HT1080 (cell line): ENCODE data around the gene SMIM17. TPM values are rescaled to one million over a fixed set of nuclear protein-coding genes. Genes with fewer than 3 reads are reported as not detected.
"Not testable (repeated sequence)": the region's sequence is repeated elsewhere in the genome, so short reads cannot be mapped to it uniquely, and the experiment has no call there.

Experiments
- DNase-seq: peaks from one replicate; pipeline ENCODE4 v3.0.0-alpha.2; 2015; ENCODE audit warnings: low read depth
- total RNA-seq: library from RNA; depleted of rRNA; stranded (reverse); fragments of >200 nt; shearing (Covaris generic); gene quantifications from 2 replicates; pipeline ENCODE4 v1.2.3, GENCODE V29; 2014

Gene SMIM17
- total RNA-seq, 1 experiment from 2014 or later: not detected

DNA sequence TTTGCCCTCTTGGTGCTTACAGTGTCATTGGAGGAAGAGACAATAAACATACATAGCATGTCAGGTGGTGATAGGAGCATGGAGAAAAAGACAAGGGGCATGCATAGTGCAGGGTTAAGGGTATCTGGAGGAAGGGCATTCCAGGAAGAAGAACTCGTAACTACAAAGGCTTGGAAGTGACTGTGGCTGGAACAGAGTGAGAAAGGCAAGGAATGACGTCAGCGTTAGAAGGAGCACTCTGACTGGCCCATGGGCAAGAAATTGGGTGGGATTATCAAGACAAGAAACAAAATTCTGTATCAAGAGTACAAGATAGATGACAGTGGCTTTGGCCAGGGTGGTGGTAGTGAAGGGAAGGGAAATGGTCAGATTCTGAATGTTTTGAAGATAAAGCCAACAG, 11.2 kb downstream of the SMIM17 start:
- DNase-seq: no peak

- no peak for DNase-seq
Measured at GRCh38 chr19:56660381-56661107, 17.6 kb downstream of the SMIM17 start.

DNA sequence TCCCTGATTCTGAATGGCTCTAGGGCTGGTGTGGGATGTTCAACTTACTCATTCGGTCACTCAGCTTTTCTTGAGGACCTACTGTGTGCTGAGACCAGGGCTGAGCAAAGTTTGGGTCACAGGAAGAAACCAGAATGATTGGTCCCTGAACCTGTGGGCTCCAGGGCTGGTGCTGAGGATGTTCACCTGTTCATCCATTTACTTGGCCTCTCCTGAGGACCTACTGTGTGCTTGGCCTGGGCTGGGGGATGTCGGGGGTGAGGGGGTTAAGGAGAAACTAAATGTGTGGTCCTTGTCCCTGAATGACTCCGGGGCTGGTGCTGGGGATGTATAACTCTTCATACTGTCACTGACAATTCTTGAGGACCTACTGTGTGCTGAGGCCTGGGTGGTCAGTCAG, 18.3 kb downstream of the SMIM17 start:
- DNase-seq: no peak

DNA sequence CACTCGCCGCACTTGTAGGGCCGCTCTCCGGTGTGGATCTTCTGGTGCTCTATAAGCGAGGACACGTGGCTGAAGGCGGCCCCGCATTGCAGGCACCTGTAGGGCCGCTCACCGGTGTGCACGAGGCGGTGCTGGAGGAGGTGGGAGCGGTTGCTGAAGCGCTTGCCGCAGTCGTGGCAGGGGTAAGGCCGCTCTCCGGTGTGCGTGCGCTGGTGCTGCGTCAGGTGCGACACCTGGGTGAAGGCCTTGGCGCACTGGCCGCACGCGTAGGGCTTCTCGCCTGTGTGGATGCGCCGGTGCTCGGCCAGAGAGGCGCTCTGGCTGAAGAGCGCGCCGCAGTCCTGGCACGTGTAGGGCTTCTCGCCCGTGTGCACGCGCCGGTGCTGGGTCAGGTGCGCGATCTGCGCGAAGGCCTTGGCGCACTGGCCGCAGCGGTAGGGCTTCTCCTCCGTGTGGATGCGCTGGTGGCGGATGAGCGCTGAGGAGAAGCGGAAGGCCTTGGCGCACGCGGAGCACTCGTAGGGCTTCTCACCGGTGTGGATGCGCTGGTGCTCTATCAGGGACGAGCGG, 21.1 kb downstream of the SMIM17 start:
- DNase-seq: no peak

DNA sequence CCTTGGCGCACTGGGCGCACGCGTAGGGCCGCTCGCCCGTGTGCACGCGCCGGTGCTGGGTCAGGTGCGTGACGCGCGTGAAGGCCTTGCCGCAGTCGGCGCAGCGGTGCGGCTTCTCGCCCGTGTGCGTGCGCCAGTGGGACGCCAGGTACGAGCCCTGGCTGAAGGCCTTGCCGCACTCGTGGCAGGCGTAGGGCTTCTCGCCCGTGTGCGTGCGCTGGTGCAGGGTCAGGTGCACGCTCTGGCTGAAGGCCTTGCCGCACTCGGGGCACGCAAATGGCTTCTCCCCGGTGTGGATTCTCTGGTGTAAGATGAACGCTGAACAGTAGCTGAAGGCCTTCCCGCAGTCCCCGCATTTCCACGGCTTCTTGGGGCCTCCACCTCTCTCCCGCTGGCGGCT, 21.6 kb downstream of the SMIM17 start:
- DNase-seq: no peak

- DNase-seq: no peak
Measured at GRCh38 chr19:56667311-56667870, 24.4 kb downstream of the SMIM17 start.

GRCh38 chr19:56668676-56669075, 25.7 kb downstream of the SMIM17 start:
- DNase-seq: no peak

GRCh38 chr19:56670401-56670960, 27.5 kb downstream of the SMIM17 start:
- DNase-seq: no peak

GRCh38 chr19:56670961-56671612, 28.1 kb downstream of the SMIM17 start:
- DNase-seq: no peak

- DNase-seq: peak; percentile 31
Measured at GRCh38 chr19:56671613-56671994, 28.6 kb downstream of the SMIM17 start, which contains the start of gene ZNF835. Gene ZNF835 (minus strand): TSS chr19:56671757. CDS start chr19:56665198, 6,559 bp downstream.

DNA sequence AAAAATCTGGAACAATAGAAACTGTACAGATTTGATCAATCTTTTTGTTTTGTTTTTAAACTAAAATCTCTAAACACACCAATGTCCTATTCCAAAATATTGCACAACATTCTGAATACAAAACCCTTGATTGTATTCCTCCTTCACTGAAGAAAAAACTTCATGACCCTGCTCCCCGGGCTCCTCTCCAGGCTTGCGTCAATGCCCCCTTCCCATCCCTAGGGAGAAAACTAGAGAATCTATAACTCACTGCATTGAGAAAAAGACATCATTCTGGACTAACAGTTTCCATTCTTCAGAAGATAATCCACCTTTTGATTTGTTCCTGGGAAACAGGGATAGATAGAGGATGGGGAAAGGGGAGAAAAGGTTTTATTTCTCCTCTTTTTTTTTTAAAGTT, 29.7 kb downstream of the SMIM17 start:
- not testable (repeated sequence) for DNase-seq

- no peak for DNase-seq
Measured at GRCh38 chr19:56678205-56678604, 35.2 kb downstream of the SMIM17 start.

- no peak for DNase-seq
Measured at GRCh38 chr19:56681702-56682101, 38.7 kb downstream of the SMIM17 start.

DNA sequence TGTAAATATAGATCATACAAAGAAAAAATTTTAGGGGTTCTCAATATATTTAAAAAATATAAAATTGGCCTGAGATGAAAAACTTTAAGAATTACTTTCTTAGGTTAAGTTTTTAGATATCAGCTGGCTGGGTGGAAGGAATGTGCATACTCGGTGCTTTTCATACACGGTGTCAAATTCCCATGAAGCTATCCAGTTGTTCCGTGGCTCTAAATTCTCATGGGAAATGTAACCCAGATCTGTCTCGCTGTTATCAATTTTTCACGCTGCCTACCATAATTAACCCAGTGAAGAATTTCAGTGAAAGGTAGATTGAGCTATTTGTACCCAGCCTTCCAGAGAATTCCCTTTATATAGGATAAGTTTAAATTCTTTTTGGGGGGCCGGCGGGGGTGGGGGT, 40.2 kb downstream of the SMIM17 start:
- no peak for DNase-seq

DNA sequence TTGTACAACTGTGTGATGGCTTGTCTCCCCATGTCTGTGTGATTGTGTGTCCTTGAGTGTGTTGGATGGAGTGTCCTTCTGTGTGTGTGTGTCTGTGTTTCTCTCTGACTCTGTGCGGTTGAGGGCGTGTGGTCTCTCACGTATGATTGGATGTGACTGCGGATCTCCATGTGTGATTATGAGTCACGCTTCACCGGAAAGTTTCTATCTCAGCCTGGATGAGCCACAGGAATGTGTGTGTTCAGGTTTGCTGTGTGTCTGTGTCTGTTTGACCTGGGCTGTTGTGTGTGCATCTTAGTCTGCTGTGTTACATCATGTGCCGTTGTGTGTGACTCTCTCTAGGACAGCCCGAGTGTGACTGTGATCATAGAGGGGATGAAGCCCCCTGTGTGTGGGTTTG, 44.1 kb downstream of the SMIM17 start:
- peak; percentile 2 for DNase-seq

DNA sequence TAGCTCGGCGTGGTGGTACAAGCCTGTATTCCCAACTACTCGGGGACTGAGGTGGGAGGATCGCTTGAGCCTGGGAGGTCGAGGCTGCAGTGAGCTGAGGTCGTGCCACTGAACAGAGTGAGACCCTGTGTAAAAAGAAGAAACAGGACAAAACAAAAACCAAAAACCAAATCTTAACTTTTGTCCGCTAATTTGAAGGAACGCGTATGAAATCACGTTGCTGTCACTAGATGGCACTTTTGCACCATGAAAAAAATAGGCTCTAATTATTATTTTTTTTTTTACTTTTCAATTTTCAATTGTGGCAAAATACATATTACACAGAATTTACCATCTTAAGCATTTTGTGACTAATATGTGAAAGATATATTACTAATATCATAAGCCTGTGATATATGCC, 46.2 kb downstream of the SMIM17 start:
- no peak for DNase-seq

DNA sequence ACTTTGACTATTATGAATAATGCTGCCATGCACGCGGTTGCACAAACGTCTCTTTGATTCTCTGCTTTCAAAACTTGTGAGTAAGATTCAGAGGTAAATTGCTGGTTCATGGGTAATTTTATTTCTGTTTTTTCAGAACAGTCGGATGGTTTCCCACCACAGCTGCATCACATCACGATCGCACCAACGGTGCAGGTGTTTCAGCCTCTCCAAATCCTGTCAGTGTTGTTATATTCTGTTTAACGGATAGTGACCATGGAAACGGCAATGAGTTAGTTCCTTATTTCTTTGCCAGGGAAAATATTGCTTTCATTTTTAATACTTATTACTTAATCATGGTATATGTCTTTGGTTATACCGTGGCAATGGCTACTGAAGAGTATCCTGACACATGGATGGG, 47.7 kb downstream of the SMIM17 start:
- no peak for DNase-seq

- DNase-seq: no peak
Measured at GRCh38 chr19:56692206-56692895, 49.4 kb downstream of the SMIM17 start.

GRCh38 chr19:56699552-56699951, 56.6 kb downstream of the SMIM17 start:
- DNase-seq: no peak

GRCh38 chr19:56701895-56702294, 58.9 kb downstream of the SMIM17 start:
- DNase-seq: no peak

DNA sequence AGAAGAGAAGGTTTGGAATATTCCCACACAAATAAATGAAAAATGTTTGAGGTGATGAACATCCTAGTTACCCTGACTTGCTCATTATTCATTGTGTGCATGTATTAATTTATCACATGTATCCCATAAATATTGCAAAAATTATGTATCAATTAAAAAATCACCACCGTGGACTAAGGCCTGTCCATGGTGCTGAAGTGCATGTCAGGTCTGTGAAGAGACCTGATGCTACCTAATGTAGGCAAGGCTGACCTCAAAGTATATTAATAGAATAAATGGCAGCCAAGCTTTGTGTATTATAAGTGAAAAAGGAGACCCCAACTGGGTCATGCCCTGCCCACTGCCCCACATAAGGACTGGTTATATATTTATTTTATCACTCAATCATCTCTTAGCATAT, 63.0 kb downstream of the SMIM17 start:
- no peak for DNase-seq
